ENCODE data around the gene PRKAR1B. TPM values are rescaled to one million over a fixed set of nuclear protein-coding genes. Genes with fewer than 3 reads are reported as not detected.
"Not testable (repeated sequence)": the region's sequence is repeated elsewhere in the genome, so short reads cannot be mapped to it uniquely, and the experiment has no call there.

Gene PRKAR1B
- total RNA-seq, 1 experiment from 2014 or later, result 20.4 TPM

DNA sequence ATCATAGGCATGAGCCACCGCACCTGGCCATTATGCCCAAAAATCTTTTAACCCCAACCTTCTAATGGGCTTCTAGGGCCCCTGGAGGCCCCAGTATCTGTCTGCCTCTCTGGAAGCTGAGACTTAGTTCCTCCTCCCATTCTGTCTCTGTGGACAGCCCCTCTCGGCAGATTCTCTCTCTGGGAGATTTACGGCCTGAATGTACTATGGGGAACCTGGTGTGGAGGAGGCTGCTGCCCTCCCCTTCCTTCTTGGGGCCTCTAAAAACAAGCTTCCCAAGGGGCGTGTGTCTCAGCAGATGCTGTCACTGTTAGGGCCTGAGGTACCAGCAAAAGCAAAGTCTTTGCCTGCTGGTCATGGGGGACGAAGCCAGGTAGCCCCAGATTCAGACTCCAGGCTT, 35.8 kb upstream of the PRKAR1B start:
- peaks cover 40% of the 10 kb centered on the region for H3K36me3 ChIP-seq
- no peaks in the 10 kb centered on the region for H3K27me3 ChIP-seq
- no peak overlapping the region for H3K4me3 ChIP-seq
- DNase-seq, result no peak
- H3K9me3 ChIP-seq, result no peaks in the 10 kb centered on the region

DNA sequence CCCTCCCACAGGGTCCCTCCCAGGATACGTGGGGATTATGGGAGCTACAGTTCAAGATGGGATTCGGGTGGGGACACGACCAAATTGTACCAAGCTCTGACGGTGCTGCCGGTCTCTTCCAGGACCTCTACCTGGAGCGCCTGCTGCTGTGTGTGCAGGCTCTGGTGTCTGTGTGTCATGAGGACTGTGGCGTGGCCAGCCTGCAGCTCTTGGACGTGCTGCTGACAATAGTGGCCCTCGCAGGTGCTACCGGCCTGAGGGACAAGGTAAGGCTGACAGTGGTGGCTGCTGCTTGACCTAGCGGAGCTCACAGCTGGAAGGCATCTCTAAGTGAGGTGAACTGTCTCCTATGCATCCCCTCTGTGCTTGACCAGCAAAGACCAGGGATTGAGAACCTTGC, 34.5 kb upstream of the PRKAR1B start:
- no peak for DNase-seq
- Histone ChIP-seq H3K36me3 (peaks cover 51% of the 10 kb centered on the region), H3K9me3 (no peaks in the 10 kb centered on the region), H3K27me3 (no peaks in the 10 kb centered on the region), H3K4me3 (no peak overlapping the region)

DNA sequence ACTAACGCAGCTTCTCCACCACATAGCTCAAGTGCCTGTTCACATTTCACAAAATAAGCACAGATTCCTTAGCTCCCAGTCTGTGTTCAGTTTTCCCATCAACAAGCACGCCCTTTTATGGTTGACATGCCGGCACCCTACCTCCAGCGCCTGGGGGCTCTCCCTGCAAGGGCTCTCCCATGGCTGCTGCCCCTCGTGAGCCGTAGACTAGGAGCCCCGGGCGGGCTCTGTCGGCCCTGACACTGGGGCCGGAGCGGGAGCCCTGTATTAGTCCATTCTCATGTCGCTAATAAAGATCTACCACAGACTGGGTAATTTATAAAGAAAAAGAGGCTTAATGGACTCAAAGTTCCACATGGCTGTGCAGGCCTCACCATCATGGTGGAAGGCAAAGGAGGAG, 34.0 kb upstream of the PRKAR1B start:
- H3K9me3 ChIP-seq, result no peaks in the 10 kb centered on the region
- H3K27me3 ChIP-seq, result no peaks in the 10 kb centered on the region
- no peak for DNase-seq
- peaks cover 45% of the 10 kb centered on the region for H3K36me3 ChIP-seq
- no peak overlapping the region for H3K4me3 ChIP-seq

DNA sequence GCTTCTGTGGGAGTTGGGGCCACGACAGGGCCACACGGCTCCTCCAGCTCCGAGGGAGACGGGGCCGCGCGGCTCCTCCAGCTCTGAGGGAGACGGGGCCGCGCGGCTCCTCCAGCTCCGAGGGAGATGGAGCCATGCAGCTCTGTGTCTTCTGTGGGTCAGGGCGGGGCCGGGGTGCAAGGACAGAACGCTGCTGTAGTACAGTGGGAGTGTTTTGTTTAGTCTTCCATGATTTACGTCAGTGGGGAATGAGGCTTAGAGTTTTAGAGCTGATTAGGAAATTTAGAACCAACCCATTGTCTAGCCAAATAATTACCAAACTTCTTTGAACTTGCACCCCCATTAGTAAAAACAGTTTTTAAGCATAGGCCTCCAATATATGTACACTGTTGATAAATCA, 32.9 kb upstream of the PRKAR1B start:
- H3K27me3 ChIP-seq, result no peaks in the 10 kb centered on the region
- no peaks in the 10 kb centered on the region for H3K9me3 ChIP-seq
- no peak for DNase-seq
- H3K4me3 ChIP-seq, result no peak overlapping the region
- peaks cover 37% of the 10 kb centered on the region for H3K36me3 ChIP-seq

DNA sequence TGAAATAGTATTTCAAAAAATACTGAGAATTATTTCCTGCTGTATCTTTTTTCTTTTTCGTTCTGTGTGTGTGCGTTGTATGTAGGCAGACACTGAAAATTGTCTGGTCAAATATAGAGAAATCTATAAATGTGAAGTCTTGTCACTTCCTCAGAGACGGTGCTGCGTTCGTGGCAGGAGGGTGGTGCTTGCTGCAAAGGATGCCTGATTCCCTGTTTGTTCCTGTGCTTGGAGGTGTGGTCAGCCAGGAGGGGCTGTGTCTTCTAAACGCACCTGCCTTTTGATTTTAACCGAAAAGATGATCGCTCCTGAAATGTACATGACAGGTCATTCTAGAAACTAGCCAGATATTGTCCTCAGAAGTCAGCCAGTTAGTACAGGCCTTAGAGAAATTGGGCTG, 32.5 kb upstream of the PRKAR1B start:
- Histone ChIP-seq H3K27me3 (no peaks in the 10 kb centered on the region), H3K9me3 (no peaks in the 10 kb centered on the region), H3K4me3 (no peak overlapping the region), H3K36me3 (peaks cover 33% of the 10 kb centered on the region)
- no peak for DNase-seq

DNA sequence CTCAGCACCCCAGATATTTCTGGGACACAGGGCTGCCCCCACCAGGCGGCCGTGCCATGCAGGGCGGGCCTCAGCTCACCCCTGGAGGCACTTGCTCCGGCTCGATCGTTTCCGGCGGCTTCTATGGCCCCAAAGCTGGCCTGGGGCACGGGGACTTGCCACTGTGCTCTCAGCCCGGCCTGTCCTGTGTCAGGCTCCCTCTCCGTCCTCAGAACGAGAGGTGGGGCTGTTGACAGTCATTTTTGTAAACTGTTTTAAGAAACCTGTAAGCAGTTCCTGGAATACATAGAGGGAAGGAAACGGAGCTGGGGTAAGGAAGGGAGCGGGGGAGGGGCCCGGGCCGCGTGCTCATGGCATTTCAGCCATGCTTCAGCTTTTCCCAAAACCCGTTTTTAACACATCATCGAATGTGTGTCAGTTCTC, 30.7 kb upstream of the PRKAR1B start:
- no peaks in the 10 kb centered on the region for H3K9me3 ChIP-seq
- no peak overlapping the region for H3K4me3 ChIP-seq
- H3K36me3 ChIP-seq, result peaks cover 33% of the 10 kb centered on the region
- DNase-seq, result no peak
- H3K27me3 ChIP-seq, result no peaks in the 10 kb centered on the region

DNA sequence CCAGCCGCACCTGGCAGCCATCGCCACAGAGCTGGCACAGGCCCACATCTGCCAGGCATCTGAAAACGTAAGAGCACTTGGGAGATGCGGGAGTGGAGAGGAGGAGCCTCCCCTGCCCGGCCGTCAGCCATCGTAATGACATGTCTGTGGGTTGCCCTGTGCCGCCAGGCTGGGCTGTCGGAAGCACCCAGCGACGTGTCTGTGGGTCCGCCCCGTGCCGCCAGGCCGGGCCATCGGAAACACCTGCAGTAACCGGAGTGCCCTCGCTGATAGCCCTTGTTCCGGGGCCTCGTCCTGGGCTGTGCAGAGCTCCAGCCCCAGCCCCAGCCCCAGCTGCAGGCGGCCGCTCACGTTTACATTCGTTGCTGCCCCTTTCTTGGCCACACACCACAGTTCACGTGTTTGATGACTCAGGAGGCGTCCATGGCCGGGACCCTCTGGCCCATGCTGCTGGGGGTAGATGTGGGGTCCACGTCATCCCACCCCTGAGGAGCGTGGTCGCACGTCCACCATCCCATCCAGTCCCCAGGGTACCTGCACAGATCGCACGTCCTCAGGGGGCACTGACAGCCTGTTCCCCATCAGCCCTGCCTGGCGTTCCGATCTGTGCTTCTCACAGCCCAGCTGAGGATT, 30.0 kb upstream of the PRKAR1B start:
- H3K36me3 ChIP-seq, result peaks cover 33% of the 10 kb centered on the region
- DNase-seq, result no peak
- no peaks in the 10 kb centered on the region for H3K27me3 ChIP-seq
- no peak overlapping the region for H3K4me3 ChIP-seq
- H3K9me3 ChIP-seq, result no peaks in the 10 kb centered on the region

DNA sequence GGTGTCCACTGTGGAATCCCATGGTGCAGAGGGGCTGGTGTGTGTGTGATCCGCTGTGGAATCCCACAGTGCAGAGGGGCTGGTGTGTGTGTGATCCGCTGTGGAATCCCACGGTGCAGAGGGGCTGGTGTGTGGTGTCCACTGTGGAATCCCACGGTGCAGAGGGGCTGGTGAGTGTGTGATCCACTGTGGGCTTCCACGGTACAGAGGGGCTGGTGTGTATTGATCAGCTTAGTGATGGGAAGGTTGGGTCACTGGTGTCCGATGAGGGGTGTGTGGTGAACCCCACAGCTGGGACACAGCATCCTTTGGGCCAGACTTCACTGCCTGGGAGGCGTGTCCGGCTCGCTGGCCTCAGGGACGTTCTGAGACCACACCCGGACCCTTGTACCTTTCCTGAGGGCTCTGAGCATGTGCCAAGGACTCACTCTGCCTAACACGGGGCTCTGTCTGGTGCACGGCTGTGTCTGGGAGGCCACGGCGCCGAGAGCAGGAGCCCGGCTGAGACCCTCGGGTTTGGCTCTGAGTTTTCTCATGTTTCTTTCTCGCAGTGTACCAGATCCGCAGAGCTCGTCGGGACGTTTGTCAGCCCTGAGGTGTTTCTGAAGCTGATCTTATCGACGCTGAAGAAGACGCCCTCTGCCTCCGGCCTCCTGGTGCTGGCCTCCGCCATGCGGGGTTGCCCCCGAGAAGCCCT, 29.3 kb upstream of the PRKAR1B start:
- Histone ChIP-seq H3K36me3 (peaks cover 33% of the 10 kb centered on the region), H3K27me3 (no peaks in the 10 kb centered on the region), H3K4me3 (no peak overlapping the region), H3K9me3 (no peaks in the 10 kb centered on the region)
- DNase-seq, result no peak

DNA sequence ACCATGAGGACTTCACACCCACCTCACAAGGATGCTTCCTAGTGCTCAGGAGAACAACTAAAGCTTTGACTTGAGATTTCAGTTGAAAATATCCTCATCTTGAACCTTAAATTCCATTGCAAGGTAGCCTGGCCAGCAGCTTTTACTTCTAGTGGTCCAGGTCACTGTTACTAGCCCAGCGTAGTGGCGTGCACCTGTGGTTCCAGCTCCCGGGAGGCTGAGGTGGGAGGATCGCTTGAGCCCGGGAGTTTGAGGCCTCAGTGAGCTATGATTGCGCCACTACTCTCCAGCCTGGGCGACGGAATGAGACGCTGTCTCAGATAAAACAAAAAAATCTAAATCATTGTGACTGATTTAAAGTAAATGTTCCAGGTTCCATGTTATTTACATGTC, 28.3 kb upstream of the PRKAR1B start:
- peaks cover 33% of the 10 kb centered on the region for H3K36me3 ChIP-seq
- H3K27me3 ChIP-seq, result no peaks in the 10 kb centered on the region
- H3K4me3 ChIP-seq, result no peak overlapping the region
- no peak for DNase-seq
- H3K9me3 ChIP-seq, result no peaks in the 10 kb centered on the region

DNA sequence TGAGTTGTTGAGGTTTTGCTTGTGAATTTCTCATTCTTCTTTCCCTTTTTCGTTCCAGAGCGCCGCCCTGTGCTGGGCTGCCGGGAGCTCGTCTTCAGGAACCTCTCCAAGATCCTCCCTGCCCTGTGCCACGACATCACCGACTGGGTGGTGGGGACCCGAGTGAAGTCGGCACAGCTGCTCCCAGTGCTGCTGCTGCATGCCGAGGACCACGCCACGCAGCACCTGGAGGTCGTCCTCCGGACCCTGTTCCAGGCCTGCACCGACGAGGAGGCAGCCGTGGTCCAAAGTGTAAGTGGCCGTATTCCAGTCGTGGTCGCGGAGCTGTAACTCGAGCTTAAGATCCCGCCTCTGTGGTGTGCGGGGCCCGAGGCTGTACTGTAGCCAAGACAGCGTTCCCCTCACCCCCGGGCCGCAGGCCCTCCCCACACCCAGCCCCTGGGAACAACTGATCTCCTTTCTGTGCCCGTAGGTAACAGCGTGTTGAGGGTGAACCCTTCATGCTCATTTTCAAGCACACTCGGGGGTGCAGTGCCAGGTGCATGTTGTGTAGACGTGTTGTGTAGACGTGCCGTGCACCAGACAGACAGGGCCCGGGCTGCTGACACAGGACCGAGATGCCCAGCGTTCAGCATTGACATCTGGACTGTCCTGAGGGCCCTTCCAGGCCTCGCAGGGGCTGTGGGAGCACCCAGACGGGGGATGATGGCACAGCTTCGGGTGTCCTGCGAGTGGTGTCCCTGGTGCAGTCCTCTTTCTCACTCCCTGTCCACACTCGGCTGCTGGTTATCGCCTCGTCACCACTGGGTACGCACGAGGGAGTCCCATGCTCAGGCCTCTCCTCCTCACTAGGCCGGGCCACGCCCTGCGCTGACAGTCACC, 27.7 kb upstream of the PRKAR1B start:
- Histone ChIP-seq H3K27me3 (no peaks in the 10 kb centered on the region), H3K9me3 (no peaks in the 10 kb centered on the region), H3K4me3 (no peak overlapping the region), H3K36me3 (peaks cover 30% of the 10 kb centered on the region)
- DNase-seq, result no peak

DNA sequence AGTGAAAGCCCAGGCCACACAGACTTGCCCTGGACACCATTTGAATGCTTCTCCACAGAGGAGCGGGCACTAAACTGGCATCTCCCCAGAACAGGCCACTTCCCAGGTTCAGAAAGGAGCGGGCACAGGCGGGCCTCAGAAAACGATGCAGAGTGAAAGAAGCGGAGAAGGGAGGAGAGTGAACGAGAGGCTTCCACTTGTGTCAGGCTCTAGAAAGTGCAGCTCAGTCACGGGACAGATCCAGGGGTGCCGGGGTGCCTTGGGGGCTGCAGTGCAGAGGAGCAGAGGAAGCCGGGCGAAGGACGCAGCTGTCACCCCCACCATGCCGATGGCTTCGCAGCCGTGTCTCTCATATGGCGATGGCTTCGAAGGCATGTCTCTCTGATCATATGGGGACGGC, 26.1 kb upstream of the PRKAR1B start:
- Histone ChIP-seq H3K4me3 (no peak overlapping the region), H3K27me3 (no peaks in the 10 kb centered on the region), H3K36me3 (peaks cover 15% of the 10 kb centered on the region), H3K9me3 (no peaks in the 10 kb centered on the region)
- DNase-seq, result no peak

DNA sequence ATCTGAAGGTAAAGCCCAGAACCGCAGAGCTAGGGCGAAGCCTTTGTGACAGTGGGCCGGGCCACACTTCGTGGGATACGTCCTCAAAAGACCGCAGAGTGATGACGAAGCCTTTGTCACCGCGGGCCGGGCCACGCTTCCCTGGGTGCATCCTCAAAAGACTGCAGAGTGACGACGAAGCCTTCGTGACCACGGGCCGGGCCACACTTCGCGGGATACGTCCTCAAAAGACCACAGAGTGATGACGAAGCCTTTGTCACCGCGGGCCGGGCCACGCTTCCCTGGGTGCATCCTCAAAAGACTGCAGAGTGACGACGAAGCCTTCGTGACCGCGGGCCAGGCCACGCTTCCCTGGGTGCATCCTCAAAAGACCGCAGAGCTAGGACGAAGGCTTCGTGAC, 25.2 kb upstream of the PRKAR1B start:
- H3K9me3 ChIP-seq, DNase-seq, H3K4me3 ChIP-seq, H3K36me3 ChIP-seq, H3K27me3 ChIP-seq: not testable (repeated sequence)

DNA sequence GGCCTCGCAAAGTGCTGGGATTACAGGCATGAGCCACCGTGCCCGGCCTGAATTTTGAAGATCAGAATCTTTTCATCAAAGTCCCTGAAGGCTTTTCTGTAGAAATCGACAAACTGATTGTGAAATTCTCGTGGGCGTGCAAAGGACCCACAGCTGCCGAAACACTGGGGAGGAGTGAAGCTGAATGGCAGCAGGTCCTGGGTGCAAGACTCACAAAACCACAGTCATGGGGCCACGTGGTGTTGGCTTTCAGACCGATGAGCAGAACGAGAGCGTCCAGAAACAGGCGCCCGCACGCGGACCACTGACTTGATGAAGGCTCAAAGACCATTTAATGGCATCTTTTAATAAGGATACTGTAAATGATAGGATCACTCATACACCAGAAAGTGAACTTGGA, 24.7 kb upstream of the PRKAR1B start:
- H3K27me3 ChIP-seq, result no peaks in the 10 kb centered on the region
- H3K36me3 ChIP-seq, result peaks cover under 1% of the 10 kb centered on the region
- no peak for DNase-seq
- no peak overlapping the region for H3K4me3 ChIP-seq
- no peaks in the 10 kb centered on the region for H3K9me3 ChIP-seq

DNA sequence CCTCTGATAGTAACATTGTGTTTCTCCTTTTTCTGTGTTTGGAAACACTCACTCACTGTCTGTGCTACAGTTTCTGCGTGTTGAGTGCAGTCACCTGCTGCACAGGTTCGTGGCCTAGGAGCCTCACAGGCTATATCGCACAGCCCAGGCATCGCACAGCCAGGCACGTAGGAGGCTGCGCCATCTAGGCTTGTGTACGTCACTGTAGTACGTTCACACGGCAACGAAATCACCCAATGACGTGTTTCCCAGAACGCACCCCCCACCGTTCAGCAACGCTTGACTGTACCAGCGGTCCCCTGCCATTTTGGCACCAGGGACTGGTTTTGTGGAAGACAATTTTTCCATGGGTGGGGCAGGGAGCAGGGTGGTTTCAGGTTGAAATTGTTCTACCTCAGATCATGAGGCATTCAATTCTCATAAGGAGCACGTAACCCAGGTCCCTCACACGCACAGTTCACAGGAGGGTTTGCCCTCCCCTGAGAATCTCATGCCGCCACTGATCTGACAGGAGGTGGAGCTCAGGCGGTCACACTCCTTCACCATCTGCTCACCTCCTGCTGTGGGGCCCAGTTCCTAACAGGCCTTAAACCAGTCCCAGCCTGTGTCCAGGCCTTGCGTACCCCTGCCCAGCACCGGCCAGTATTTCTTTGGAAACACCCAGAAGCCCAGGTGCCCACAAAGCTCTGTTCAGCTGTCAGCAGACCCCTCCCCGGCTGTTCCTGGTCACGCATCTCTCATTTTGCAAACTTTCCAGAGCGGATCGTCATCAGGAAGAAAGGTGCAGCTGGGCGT, 23.2 kb upstream of the PRKAR1B start:
- H3K4me3 ChIP-seq, result no peak overlapping the region
- peaks cover 4% of the 10 kb centered on the region for H3K36me3 ChIP-seq
- no peaks in the 10 kb centered on the region for H3K9me3 ChIP-seq
- no peak for DNase-seq
- no peaks in the 10 kb centered on the region for H3K27me3 ChIP-seq

DNA sequence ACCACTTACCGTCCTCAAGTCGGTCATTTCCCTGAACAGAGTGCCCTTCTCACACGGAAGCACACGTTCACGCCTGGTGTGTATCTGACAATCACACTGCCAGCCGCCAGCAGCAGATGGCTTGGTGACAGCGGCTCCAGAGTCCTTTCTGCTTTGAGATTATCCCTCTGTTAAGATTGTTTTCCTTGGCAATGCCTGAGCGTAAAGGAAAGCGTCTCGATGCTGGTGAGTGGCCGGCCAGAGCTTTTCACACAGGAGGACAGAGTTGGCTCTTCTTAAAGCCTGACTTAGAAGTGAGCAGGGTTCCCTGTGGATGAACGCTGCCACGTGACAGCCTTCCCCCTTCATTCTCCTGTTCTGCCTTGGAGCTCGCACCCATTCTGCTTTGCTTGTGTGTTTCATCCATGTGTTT, 22.1 kb upstream of the PRKAR1B start:
- Histone ChIP-seq H3K27me3 (no peaks in the 10 kb centered on the region), H3K9me3 (0 out of 2 replicates have a peak, but pooled peaks cover 2% of the 10 kb centered on the region), H3K4me3 (no peak overlapping the region), H3K36me3 (peaks cover 16% of the 10 kb centered on the region)
- no peak for DNase-seq

DNA sequence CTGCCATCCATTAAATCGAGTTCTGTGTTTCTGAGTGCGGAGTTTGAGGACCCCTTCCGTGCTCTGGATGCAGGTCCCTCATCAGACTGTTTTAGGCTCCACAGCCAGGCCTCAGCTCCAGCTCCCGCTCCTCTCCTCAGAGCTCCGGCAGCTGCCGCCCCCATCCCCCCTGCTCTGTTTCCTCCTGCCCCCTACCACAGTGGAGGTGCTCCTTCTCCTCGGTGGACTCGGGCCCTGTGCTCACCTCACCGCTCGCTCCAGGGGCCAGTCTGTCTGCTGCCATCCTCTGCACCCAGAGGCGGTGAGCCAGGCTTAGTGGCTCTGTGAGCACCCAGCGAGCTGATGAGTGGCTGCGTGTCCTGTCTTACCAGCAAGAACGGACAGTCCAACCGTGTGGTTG, 21.4 kb upstream of the PRKAR1B start:
- Histone ChIP-seq H3K27me3 (no peaks in the 10 kb centered on the region), H3K4me3 (no peak overlapping the region), H3K9me3 (0 out of 2 replicates have a peak, but pooled peaks cover 2% of the 10 kb centered on the region), H3K36me3 (peaks cover 17% of the 10 kb centered on the region)
- DNase-seq, result no peak

DNA sequence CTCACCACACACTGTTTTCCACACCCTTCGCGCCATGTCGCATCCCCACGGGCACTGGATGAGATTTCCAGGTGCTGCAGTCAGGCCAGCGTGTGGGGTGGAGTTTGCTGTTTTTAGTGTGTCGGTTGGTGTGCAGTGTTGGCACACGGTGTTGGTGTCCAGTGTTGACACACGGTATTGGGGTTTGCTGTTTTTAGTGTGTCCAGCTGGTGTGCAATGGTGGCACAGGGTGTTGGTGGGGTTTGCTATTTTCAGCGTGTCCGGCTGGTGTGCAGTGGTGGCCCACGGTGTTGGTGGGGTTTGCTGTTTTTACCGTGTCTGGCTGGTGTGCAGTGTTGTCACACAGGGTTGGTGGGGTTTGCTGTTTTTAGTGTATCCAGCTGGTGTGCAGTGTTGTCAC, 20.1 kb upstream of the PRKAR1B start:
- no peak for DNase-seq
- Histone ChIP-seq H3K9me3 (0 out of 2 replicates have a peak, but pooled peaks cover 2% of the 10 kb centered on the region), H3K27me3 (no peaks in the 10 kb centered on the region), H3K36me3 (peaks cover 23% of the 10 kb centered on the region), H3K4me3 (no peak overlapping the region)

Measured in MG63 (cell line).